ENCODE results near the gene EIF4E3. TPM values are rescaled to one million over a fixed set of nuclear protein-coding genes. Genes with fewer than 3 reads are reported as not detected.

EIF4E3 gene
- total RNA-seq, 4 donors from 2014 or later, result 11.2 to 23.8 (median 16.0) TPM

DNA sequence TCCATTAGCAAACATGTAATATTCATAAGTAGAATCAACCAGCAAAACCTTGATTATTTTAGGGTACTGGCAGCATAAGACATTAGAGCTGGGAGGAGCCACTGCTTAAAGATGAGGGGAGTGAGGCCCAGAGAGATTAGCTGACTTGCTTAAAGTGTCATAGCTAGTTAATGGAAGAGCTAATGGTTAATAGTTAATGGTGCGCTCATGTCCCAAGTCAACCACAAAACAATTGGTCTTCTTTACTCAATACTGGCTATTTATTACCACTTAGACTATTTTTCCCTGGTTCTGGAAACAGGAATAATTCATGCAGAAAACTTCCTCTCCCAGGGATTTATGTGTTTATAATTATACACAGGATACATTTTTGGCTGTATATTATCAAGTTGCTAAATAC, 33.1 kb downstream of the EIF4E3 start:
- Histone ChIP-seq H3K27ac (peak overlapping the region in 2 of 4 donors; percentile 79 to 83), H3K4me3 (no peak overlapping the region), H3K36me3 (peaks cover 0 to 3% (median 0%) of the 10 kb centered on the region in 3 donors), H3K4me1 (peaks cover 0 to 65% (median 23%) of the 10 kb centered on the region in 4 donors), H3K27me3 (no peaks in the 10 kb centered on the region), H3K9me3 (no peaks in the 10 kb centered on the region)
- TF ChIP-seq POLR2A (IDR thresholded peaks at IDR 0.05) (no peak), EP300 (IDR thresholded peaks at IDR 0.05) (no peak)
- TF ChIP-seq, protein P1, sequence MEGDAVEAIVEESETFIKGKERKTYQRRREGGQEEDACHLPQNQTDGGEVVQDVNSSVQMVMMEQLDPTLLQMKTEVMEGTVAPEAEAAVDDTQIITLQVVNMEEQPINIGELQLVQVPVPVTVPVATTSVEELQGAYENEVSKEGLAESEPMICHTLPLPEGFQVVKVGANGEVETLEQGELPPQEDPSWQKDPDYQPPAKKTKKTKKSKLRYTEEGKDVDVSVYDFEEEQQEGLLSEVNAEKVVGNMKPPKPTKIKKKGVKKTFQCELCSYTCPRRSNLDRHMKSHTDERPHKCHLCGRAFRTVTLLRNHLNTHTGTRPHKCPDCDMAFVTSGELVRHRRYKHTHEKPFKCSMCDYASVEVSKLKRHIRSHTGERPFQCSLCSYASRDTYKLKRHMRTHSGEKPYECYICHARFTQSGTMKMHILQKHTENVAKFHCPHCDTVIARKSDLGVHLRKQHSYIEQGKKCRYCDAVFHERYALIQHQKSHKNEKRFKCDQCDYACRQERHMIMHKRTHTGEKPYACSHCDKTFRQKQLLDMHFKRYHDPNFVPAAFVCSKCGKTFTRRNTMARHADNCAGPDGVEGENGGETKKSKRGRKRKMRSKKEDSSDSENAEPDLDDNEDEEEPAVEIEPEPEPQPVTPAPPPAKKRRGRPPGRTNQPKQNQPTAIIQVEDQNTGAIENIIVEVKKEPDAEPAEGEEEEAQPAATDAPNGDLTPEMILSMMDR (IDR thresholded peaks at IDR 0.05), result no peak
- no peak for DNase-seq (ENCODE audit: low spot score in 2 of 2)
- 90 to 92% methylated on average over 1 of the region's 1 CpG for WGBS, 2 donors

DNA sequence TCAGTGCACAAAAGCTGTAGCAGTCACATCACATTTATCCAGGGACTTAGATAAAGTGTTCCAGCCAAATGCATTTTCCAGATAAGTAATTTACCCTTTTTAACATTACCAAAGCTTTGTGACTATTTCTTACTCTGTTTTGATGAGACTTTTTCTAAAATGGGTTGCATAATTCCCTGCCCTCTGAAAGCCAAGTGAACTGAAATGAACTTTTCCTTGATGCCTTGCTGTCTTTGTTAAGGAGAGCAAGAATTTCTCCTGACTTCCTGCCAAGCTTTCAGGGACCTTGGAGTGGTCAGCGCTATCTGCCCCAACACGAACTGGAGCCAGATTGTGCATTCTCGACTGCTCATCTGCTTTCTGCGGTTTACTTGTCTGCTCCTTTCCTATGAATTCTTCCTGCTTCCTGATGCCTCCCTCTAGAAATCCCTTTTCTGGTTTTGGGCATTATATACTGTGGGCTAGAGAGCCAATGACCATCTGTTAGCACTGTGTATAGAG, 34.8 kb downstream of the EIF4E3 start:
- TF ChIP-seq EP300 (IDR thresholded peaks at IDR 0.05) (no peak), POLR2A (IDR thresholded peaks at IDR 0.05) (no peak)
- TF ChIP-seq, protein P1 (IDR thresholded peaks at IDR 0.05), result no peak
- peak overlapping the region in 3 of 4 donors; percentile 40 to 63 (median 43) for H3K27ac ChIP-seq
- no peaks in the 10 kb centered on the region for H3K27me3 ChIP-seq
- WGBS, 2 donors, result 18 to 27% methylated on average over 4 of the region's 4 CpGs
- H3K36me3 ChIP-seq, result peaks cover 0 to 3% (median 0%) of the 10 kb centered on the region in 3 donors
- H3K9me3 ChIP-seq, result no peaks in the 10 kb centered on the region
- peaks cover 0 to 64% (median 22%) of the 10 kb centered on the region in 4 donors for H3K4me1 ChIP-seq
- DNase-seq (ENCODE audit: low spot score in 2 of 2), result no peak
- H3K4me3 ChIP-seq, result no peak overlapping the region

DNA sequence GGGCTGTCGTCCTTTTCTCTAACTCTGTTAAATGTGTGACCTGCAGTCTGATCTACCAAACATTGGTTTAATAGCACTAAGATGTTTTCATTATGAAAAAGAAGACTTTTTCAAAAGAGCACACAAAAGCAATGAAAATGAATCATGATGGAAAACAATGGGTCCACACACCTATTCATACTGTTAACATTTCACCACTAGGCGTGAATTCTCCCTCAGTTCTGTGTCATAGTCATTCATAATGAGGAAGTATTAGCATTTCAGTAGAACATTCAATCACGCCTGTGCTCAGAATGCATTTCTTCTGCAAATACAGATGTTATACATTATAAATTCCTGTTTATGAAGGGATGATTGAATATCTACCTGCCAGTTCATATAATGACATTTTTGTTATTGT, 35.9 kb downstream of the EIF4E3 start:
- DNase-seq (ENCODE audit: low spot score in 2 of 2), result no peak
- Histone ChIP-seq H3K27ac (no peak overlapping the region), H3K27me3 (no peaks in the 10 kb centered on the region), H3K9me3 (no peaks in the 10 kb centered on the region), H3K36me3 (peaks cover 0 to 3% (median 0%) of the 10 kb centered on the region in 3 donors), H3K4me3 (no peak overlapping the region), H3K4me1 (peaks cover 0 to 64% (median 25%) of the 10 kb centered on the region in 4 donors)
- TF ChIP-seq, protein P1 (IDR thresholded peaks at IDR 0.05), result no peak
- TF ChIP-seq POLR2A (IDR thresholded peaks at IDR 0.05) (no peak), EP300 (IDR thresholded peaks at IDR 0.05) (no peak)
- WGBS, 2 donors, result 76% methylated on average over 3 of the region's 3 CpGs

DNA sequence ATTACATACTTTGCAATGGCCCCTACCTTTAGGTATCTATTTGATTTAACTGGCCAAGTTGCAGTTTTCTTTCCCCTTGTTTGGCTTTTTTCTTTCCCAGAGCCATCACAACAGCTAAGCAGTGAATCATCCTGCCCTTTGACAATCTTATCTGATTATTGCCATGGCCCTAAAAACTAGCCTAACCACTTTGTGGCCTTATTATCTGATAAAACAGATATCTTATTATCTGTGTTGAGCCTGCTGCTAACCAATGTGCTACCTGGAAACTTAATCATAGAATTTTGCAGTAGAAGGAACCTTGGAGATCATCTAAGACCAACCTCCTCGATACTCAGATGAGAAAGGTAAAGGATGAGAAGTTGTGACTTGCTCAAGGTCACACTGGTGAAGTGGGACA, 37.1 kb downstream of the EIF4E3 start:
- peaks cover 0 to 64% (median 23%) of the 10 kb centered on the region in 4 donors for H3K4me1 ChIP-seq
- WGBS, 2 donors, result 98 to 100% methylated on average over 1 of the region's 1 CpG

DNA sequence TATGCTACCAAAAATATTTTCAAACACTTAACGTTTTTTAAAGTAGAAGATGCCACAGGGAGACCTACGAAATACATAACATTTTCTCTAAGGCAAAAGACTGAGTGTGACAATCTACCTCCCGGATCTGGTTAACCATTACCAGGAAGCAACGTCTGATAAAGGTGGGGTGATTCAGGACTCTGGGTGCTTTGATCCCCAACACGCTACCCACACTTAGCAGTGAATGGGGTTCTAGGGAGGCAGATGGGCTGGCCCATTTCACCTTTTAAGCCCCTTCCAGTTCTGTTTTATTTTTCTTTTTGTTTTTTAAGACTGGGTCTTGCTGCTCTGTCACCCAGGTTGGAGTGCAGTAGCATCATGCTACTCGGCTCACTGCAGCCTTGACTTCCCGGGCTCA, 39.5 kb downstream of the EIF4E3 start:
- peaks cover 0 to 63% (median 24%) of the 10 kb centered on the region in 4 donors for H3K4me1 ChIP-seq
- peaks cover 0 to 3% (median 0%) of the 10 kb centered on the region in 3 donors for H3K36me3 ChIP-seq
- 91 to 95% methylated on average over 7 of the region's 7 CpGs for WGBS, 2 donors
- no peaks in the 10 kb centered on the region for H3K27me3 ChIP-seq
- no peak overlapping the region for H3K4me3 ChIP-seq
- no peak for DNase-seq (ENCODE audit: low spot score in 2 of 2)
- no peak overlapping the region for H3K27ac ChIP-seq
- TF ChIP-seq, protein P1 (IDR thresholded peaks at IDR 0.05), result no peak
- TF ChIP-seq EP300 (IDR thresholded peaks at IDR 0.05), result no peak
- TF ChIP-seq POLR2A (IDR thresholded peaks at IDR 0.05), result no peak
- no peaks in the 10 kb centered on the region for H3K9me3 ChIP-seq

More for the DNA sequence above, 37.1 kb downstream of the EIF4E3 start:
- Histone ChIP-seq H3K4me3 (no peak overlapping the region), H3K27me3 (no peaks in the 10 kb centered on the region), H3K27ac (no peak overlapping the region), H3K9me3 (no peaks in the 10 kb centered on the region), H3K36me3 (peaks cover 0 to 3% (median 0%) of the 10 kb centered on the region in 3 donors)
- no peak for DNase-seq (ENCODE audit: low spot score in 2 of 2)
- TF ChIP-seq, protein P1 (IDR thresholded peaks at IDR 0.05), result no peak
- TF ChIP-seq EP300 (IDR thresholded peaks at IDR 0.05) (no peak), POLR2A (IDR thresholded peaks at IDR 0.05) (no peak)
